GM19023 (cell line): Measurements from ENCODE around the gene PKP4.
A peak's percentile ranks its signal among the peaks of the same experiment; 100 is the strongest.
"Not testable (repeated sequence)": the region's sequence is repeated elsewhere in the genome, so short reads cannot be mapped to it uniquely, and the experiment has no call there.

ENCODE experiments used
- ATAC-seq: cut with Tn5 transposase; IDR thresholded peaks from one replicate; pipeline ENCODE4 v1.9.1; 2021; ENCODE audit warnings: mild to moderate bottlenecking, moderate library complexity; ENCODE audit not compliant: unreplicated experiment

PKP4 gene, protein sequence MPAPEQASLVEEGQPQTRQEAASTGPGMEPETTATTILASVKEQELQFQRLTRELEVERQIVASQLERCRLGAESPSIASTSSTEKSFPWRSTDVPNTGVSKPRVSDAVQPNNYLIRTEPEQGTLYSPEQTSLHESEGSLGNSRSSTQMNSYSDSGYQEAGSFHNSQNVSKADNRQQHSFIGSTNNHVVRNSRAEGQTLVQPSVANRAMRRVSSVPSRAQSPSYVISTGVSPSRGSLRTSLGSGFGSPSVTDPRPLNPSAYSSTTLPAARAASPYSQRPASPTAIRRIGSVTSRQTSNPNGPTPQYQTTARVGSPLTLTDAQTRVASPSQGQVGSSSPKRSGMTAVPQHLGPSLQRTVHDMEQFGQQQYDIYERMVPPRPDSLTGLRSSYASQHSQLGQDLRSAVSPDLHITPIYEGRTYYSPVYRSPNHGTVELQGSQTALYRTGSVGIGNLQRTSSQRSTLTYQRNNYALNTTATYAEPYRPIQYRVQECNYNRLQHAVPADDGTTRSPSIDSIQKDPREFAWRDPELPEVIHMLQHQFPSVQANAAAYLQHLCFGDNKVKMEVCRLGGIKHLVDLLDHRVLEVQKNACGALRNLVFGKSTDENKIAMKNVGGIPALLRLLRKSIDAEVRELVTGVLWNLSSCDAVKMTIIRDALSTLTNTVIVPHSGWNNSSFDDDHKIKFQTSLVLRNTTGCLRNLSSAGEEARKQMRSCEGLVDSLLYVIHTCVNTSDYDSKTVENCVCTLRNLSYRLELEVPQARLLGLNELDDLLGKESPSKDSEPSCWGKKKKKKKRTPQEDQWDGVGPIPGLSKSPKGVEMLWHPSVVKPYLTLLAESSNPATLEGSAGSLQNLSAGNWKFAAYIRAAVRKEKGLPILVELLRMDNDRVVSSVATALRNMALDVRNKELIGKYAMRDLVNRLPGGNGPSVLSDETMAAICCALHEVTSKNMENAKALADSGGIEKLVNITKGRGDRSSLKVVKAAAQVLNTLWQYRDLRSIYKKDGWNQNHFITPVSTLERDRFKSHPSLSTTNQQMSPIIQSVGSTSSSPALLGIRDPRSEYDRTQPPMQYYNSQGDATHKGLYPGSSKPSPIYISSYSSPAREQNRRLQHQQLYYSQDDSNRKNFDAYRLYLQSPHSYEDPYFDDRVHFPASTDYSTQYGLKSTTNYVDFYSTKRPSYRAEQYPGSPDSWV

DNA sequence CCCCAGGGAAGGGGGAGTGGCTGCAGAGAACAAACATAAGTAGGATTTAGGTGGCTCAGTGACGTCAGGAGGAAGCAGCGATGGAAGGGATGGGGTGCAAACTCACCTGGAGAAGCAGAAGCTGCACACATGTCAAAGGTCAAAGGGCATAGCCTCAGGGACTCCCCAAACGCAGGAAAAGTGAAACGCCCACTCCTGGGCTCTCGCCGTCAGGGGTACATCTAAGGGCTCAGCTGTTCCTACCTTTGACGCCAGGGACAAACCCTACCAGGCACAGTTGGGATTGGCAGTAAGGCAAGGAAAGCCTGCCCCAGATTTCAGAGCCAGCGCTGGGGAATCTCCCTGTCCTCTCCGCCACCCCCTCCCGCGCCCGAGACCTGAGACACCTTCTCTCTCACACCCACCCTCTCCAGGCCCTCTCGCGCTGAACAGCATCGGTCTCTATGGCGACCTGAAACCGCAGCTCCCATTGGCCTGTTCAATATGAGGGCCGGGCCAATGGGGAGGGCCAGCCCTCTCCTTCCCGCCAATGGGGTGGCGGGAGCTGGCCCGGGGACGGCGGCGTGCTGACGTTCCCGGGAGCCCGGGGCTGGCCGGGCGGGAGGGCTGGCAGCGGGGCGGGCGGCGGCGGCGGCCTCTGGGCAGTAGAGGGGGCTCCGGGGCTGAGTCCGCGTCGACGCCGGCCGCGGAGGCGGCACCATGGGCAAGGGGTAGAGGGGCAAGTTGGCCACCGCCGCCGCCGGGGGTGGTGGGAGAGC, at the start of gene PKP4, which contains the start of gene CCDC148:
Gene PKP4, plus strand, starts transcription at position 644 of the 758 bp plus-strand sequence. CDS start 76,233 bp downstream, outside the sequence.
Gene CCDC148, minus strand, starts transcription at position 445 of the 758 bp plus-strand sequence. Its CDS starts 314 bp downstream, at position 131.
- ATAC-seq, result peak; percentile 93

DNA sequence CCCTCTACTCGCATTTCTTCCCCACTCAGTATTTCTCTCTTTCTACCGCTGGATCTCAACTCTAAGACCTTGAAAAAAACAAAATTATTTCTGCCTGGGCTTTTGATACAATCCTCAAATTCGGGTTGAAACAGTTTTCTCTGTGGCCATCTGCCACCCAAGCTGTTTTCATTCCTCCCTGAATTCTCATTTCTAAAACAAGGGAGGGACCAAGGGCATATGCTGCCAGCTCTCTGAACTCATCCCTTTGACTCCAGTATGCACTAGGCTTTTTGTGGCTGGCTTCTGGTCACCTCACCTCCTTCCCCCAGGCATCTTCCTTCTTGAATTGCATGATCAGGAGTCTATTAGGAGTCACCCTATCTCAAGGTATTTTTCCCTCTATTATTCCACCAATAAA, 49.7 kb upstream of the PKP4 start:
- ATAC-seq, result no peak

DNA sequence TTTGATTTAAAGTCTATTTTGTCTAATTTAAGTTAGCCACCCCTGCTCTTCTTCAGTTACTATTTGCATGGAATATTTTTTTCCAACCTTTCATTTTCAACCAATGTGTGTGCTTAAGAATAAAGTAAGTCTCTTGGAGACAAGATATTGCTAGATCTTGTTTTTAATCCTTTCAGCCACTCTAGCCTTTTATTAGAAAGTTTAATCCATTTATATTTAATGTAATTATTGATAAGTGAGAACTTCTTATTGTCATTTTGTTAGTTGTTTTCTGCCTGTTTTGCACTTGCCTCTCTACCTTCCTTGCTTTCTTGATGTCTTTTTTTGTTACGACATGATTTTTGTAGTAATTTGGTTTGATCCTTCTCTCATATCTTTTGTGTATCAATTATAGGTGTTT, 46.6 kb upstream of the PKP4 start:
- ATAC-seq, result no peak

DNA sequence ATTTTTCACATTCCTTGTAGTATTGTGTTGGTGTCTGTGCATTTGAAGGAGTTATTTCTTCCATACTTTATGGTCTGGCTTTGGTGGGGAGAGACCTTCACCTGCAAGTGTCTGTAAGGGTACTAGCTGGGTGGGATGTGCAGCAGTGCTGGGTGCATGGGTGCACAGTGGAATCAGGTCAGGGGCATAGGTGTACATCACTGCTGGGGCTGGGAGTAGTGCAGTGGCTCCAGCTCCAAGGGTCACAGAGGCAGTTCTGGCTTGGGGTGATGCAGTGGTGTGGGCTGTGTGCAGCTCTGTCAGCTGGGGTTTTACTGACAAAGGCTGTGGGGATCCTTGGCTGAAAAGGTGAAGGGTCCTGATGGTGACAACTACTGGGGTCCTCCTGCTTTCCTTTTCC, 45.0 kb upstream of the PKP4 start:
- no peak for ATAC-seq

DNA sequence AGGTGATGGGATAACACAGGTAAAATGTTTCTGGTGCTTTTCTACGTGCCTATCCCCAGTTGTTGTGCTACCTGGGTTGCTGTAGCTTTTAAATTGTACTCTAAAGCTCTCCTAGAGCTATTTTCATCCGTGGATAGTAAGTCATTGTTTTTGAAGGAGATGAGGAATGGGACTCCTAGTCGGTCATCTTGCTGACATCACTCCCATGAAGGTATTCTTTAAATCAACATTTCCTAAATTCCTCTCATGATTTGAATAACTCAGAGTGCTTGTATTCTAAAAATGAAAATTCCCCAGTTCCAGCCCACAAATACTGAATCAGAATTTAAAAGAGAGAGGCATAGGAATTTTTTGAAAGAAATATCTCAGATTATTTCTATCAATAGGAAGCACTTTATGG, 44.5 kb upstream of the PKP4 start:
- ATAC-seq, result no peak

DNA sequence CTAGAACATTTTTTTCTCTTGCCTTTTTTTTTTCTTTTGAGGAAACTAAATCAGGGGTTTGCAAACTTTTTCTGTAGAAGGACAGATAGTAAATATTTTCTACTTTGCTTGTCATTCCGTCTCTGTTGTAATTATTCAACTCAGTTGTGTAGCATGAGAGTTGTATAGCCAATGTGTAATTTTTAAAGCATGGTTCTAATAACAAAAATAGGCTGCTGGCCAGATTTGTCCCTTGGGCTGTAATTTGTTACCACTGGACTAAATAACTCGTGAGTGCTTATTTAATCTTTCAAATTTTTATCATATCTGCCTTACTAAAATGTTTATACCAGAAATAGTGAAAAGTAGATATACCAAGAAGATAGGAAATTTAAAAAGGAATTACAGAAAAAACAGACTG, 43.2 kb upstream of the PKP4 start:
- no peak for ATAC-seq

DNA sequence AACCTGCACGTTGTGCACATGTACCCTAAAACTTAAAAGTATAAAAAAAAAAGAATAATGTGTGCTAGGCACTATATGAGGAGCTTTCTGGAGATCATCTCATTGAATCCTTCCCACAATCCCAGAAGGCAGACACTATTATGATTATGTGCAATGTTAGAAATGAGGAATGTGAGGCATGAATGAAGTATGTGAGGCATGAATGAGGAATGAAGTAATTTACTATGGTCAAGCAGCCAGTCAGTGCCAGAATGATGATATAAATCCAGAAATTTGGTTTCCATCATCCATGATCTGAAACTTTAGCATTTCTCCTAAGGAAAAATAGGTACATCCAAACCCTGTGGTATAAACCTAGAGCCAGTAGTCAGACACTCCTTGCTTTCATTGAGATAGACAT, 42.2 kb upstream of the PKP4 start:
- no peak for ATAC-seq

DNA sequence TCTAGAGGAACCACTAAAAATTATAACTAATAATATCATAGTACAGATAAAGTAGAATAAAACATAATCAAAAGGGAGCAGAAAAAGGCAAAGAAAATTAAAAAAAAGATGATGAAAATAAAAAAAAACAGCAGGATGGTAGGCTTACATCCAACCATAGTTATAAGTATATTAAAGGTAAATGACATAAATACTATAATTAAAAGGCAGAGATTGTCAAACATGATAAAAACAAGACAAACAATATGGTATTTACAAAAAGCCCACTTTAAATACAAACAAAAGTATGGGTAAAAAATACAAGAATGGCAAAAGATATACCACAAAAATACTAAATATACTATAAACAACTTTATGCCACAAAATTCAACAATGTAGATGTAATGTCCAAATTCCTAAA, 24.6 kb upstream of the PKP4 start:
- ATAC-seq, result no peak

DNA sequence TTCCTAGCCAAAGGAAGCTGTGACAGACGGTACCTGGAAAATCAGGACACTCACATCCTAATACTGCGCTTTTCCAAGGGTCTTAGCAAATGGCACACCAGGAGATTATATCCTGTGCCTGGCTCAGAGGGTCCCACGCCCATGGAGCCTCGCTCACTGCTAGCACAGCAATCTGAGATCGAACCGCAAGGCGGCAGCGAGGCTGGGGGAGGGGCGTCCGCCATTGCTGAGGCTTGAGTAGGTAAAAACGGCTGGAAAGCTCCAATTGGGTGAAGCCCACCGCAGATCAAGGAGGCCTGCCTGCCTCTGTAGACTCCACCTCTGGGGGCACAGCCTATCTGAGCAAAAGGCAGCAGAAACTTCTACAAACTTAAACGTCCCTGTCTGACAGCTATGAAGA, 23.0 kb upstream of the PKP4 start:
- ATAC-seq, result not testable (repeated sequence)

DNA sequence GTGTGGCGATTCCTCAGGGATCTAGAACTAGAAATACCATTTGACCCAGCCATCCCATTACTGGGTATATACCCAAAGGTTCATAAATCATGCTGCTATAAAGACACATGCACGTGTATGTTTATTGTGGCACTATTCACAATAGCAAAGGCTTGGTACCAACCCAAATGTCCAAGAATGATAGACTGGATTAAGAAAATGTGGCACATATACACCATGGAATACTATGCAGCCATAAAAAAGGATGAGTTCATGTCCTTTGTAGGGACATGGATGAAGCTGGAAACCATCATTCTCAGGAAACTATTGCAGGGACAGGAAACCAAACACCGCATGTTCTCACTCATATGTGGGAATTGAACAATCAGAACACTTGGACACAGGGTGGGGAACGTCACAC, 17.7 kb upstream of the PKP4 start:
- ATAC-seq, result not testable (repeated sequence)

DNA sequence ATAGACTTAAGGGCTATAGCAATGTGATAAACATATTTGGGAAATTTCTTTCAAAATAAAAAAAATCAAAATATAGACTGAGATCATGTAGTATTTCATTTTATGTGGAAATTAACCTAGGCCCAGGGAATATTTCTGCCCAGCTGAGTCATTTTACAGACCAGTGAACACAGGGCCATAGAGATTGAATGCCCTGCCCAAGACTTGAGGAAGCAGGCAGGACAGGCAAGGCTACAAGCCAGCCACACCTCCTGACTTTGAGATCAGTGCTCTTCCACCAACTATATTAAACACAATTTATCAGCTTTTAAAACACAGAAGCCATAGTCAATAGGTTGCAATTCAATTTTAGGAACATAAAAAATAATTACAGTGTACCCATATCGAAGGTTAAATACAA, 13.1 kb upstream of the PKP4 start:
- no peak for ATAC-seq

DNA sequence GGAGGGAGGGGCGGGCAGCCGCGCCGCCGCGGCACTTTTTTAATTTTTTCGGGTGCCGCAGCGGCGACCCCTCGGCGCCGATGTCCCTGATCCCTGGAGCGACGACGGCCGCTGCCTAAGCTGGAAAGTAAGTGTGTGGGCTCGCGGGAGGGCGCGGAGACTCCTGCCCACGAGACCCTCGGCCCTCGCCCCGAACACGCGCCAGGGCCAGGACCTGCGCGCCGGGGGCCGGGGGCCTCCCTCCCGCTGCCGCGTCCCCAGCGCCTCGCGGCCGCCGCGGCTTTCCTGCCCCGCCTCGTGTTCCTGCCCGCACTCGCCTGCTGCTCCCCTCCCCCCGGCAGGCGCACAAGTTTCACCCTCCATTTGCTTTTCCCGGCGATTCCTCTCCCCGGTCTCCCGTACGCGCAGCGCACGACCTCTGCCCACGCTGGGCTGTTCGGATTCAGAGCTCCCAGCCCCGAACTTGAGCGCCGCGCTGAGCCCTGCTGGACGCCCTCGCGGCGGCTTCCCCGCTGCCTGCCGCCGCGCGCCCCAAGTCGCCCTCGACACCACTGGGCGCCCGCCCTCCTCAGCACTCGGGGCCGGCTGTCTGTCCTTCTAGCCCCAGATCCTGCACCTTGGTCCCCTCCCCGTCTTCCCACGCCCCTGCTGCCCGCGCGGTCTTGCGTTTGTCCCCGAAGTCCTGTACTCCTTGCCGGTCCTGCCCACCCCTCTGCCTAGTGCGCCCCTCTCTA, 507 bp downstream of the PKP4 start:
- ATAC-seq, result peak; percentile 40

DNA sequence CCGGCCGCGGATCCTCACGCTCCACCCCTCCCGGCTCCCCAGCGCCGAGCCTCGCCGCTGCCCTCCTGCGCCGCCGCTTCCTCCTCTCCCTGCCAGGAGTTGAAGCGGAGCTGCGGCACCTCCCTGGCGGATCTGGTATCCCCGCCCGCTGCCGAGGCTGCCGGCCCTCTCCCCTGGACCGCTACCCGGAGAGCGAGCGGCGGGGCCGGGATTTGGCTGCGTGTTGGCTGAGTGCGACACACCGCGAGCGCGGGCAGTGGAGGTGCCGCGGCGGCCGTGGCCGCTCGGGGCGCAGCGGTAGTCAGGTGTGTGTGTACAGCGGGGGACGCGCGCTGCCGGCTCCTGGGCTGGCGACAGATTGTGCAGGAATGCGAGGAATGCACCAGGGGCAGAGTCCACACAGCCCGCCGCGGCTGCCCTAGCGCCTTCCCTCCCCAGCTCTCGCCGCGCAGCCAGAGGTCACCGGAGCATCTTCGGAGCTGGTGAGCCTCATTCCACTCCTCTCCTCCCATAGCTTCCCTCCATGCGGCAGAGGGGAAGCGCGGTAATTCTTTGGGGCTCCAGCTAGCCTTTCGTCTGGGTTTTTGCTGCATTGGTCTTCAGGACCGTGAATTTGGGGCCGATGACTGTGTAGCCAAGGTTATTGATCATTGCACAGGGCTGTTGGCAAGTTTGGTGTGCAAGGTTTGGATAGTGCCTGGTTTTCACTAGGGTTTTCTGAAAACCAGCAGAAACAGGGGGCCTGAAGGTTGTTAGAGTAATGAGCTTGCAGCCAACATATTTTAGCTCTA, 1.3 kb downstream of the PKP4 start:
- ATAC-seq, result peak; percentile 54

DNA sequence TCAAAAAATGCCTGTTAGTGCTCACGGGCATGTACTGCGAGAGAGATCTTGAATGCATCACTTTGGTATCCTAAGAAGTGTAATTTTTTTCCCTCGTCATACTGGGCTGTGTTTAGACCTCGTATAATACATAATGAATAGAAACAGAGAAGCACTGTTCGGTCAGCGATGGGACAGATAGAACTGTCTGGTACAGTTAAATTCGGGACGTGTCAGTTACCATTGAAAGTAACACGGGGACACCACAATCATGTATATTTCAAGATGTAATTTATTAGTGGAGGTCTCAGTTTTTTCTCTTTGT, 1.8 kb downstream of the PKP4 start:
- ATAC-seq, result no peak

DNA sequence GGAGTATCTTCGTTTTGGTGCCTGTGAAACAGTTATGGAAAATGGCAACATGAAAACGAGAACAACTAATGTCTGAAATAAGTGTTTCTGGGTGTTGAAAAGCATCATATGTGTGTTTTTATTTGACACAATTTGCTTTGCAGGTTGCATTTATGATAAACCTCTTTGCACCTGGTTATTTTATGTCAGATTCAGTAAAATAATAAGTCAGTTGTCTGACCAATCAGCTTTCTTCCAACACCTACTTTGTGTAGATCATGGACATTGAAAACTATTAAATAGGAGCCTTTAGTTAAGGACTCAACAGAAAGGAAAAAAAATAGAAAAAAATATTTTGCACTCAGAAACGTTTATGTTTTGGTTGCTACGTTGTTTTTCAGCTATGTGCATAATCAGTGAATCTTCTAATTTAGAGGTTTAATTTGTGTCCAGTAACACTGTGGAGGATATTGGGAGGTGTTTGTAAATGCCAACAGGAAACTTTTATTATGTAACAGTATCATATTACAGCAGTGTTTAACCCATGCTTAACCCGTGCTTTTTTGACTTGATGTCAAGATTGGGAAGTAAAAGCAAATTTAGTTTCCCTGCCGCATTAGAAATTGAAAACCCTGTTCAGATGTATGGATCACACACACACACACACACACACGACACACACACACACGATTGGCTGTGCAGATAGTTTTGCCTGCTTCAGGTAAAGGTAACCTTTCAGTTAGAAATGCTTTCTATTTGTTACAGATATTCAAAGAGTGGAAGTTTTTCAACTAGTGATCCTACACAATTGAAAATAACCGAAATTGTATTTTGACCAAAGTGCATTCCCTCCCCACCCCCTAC, 2.6 kb downstream of the PKP4 start:
- ATAC-seq, result no peak

DNA sequence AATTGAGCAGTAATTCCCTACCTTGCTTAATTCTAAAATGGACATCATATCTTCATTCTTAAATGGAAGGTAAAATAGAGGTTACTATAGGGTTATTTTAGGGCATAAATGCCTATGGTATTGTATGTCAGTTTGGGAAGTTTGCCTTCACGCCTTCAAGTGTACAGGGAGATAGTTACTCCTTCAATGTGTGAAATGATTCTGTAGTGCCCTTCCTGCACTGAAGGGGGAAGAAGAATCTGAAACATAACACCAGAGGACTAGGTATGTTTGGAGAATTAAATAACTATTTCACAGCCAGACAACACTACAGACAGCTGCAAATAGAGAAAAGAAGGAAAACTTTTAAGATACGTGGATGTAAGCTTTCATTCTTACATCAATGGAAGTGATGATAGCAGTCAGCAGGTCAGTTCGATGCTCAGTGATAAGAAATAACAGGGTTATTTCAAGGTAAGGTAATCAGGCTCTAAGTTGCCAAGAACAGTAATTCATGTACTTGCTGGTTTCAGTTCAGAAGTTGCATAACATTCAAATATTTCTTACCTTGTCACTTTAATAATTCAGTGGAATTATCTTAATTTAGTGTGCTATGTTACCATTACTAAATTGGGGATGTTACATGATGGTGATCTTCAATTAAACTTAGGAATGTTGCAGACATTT, 4.0 kb downstream of the PKP4 start:
- no peak for ATAC-seq

DNA sequence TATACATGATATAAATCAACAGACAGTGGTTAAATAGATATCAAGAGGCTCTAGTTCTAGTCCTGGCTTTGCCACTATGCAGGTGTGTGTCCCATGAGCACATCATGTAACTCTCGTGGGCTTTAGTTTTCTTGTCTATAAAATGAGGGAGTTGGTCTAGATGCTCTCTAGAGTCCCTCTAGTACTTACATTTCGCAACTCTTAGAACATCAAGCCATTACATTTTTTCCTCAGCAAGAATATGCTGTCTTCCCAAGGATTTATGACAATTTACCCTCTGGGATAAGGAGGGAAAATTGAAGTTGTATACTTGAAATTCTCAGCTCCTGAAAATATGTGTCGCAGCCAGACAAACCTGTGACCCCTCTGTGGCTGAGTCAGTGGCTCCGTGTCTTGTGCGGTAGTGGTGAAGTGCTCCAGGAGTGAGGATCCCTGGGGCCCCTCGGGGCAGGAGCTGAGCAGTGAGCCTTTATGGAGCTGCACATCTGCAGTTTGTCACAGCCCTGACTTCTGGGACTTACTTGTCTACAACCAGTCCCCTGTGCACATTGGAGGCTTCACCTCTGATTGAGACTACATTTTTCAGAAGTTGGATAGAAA, 6.8 kb downstream of the PKP4 start:
- no peak for ATAC-seq
